Nephron (organoid): Measurements from ENCODE around the gene PPIF.

Source experiments
- H3K27ac Mint-ChIP-seq, 3 experiments: 2 replicates each; pipeline ENCODE4 v1.8.0; 2020; ENCODE audit warnings: mixed read lengths in 3 of 3, mild to moderate bottlenecking in 2 of 3, moderate library complexity in 1 of 3
- H3K27me3 Mint-ChIP-seq: 2 replicates; pipeline ENCODE4 v1.8.0; 2021; ENCODE audit warnings: low read depth, mild to moderate bottlenecking, moderate library complexity, mixed read lengths
- H3K36me3 Mint-ChIP-seq: 2 replicates; pipeline ENCODE4 v1.8.0; 2020; ENCODE audit warnings: low read depth, mixed read lengths
- H3K4me1 Mint-ChIP-seq: 2 replicates; pipeline ENCODE4 v1.8.0; 2020; ENCODE audit warnings: mixed read lengths
- H3K4me3 Mint-ChIP-seq, 3 experiments: 2 replicates each; pipeline ENCODE4 v1.8.0; 2020; ENCODE audit warnings: mild to moderate bottlenecking in 3 of 3, mixed read lengths in 3 of 3, moderate library complexity in 2 of 3
- H3K9me3 Mint-ChIP-seq: 2 replicates; pipeline ENCODE4 v1.8.0; 2020; ENCODE audit warnings: mixed read lengths
- CTCF ChIP-seq, 3 experiments: fragments of 200-600 bp; sonication (generic); IDR thresholded peaks; one replicate each; pipeline ENCODE4 v1.5.0; 2021; ENCODE audit warnings: antibody characterized with exemption in 3 of 3; ENCODE audit not compliant: unreplicated experiment in 3 of 3

The PPIF gene

GRCh38 chr10:79321494-79321882 lies 25.8 kb upstream of the PPIF start:
- Mint-ChIP-seq H3K4me3 (no peak overlapping the region), H3K9me3 (no peaks in the 10 kb centered on the region), H3K4me1 (peaks cover 24% of the 10 kb centered on the region), H3K27me3 (no peaks in the 10 kb centered on the region), H3K27ac (no peak overlapping the region), H3K36me3 (no peaks in the 10 kb centered on the region)
- TF ChIP-seq CTCF (IDR thresholded peaks at IDR 0.05; ENCODE audit: unreplicated experiment in 3 of 3) = no peak

DNA sequence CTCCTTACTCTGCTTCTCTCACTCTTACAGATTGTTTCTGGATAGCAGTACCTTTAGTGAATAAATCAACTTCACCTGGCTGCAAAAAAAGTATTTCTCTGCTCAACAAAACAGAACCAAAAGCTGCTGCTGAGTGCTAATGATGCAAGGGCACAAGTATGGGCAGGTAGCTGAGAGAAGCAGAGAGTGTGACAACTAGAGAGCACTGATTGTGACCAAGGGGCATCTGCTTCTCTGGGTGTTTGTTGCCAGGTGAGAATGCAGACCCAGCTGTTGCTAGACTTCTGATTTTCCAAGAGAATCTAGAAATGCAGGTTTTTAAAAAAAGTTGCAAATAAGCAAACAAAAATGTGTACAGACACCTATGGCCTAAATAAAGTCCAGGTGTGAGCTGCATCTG lies 25.3 kb upstream of the PPIF start:
- TF ChIP-seq CTCF (IDR thresholded peaks at IDR 0.05; ENCODE audit: unreplicated experiment in 3 of 3) = no peak
- no peaks in the 10 kb centered on the region for H3K27me3 Mint-ChIP-seq
- H3K27ac Mint-ChIP-seq = no peak overlapping the region
- no peak overlapping the region for H3K4me3 Mint-ChIP-seq
- H3K36me3 Mint-ChIP-seq = no peaks in the 10 kb centered on the region
- H3K4me1 Mint-ChIP-seq = peaks cover 24% of the 10 kb centered on the region
- no peaks in the 10 kb centered on the region for H3K9me3 Mint-ChIP-seq

DNA sequence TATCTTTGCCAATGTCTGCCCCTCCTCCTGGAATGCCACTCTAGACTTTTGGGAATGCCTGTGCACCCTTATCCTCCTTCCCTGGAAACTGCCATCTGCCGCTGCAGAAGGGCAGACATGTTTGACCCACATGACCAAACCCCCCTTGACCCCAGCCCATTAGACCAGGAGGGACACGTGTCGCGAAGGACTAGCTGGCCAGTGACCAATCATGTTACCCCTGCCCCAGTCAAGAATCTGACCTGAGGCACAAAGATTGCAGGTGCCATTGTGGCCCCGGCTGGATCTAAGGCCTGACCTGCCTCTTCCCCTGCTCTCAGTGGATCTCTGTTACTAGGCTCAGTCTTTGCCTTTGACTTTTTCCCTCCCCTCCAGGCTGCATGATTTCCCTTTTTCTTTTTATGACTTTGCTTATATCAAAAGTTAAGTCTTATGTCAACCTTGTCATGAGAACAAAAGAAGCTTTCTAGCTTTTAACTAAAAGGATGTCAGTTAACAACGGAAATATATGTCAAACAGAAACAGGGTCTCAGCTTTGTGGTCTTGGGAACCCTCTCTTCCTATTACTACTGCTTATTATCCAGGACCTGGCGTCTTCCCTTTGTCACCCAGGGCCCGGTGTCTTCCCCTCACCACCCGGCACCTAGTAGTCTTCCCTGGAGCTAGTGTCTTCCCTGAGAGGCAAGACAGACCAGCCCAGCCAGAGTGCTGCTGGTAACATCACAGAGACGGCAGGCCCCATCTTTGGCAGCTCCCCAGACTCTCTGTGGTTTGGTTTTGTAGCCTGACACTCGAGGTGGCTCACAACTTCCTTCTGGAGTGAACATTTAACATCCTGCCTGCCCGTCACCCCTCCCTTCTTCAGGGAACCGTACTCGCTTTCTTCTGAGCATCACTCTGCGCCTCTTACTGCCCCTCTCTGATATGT lies 24.4 kb upstream of the PPIF start:
- Mint-ChIP-seq H3K4me1 (peaks cover 18% of the 10 kb centered on the region), H3K4me3 (no peak overlapping the region), H3K27ac (peak overlapping the region in 1 of 3 experiments; percentile 25), H3K36me3 (no peaks in the 10 kb centered on the region), H3K9me3 (no peaks in the 10 kb centered on the region), H3K27me3 (no peaks in the 10 kb centered on the region)
- no peak for TF ChIP-seq CTCF (IDR thresholded peaks at IDR 0.05; ENCODE audit: unreplicated experiment in 3 of 3)

- no peaks in the 10 kb centered on the region for H3K27me3 Mint-ChIP-seq
- H3K4me3 Mint-ChIP-seq = no peak overlapping the region
- peak overlapping the region in 1 of 3 experiments; percentile 25 for H3K27ac Mint-ChIP-seq
- TF ChIP-seq CTCF (IDR thresholded peaks at IDR 0.05; ENCODE audit: unreplicated experiment in 3 of 3) = no peak
- no peaks in the 10 kb centered on the region for H3K9me3 Mint-ChIP-seq
- no peaks in the 10 kb centered on the region for H3K36me3 Mint-ChIP-seq
- H3K4me1 Mint-ChIP-seq = peaks cover 13% of the 10 kb centered on the region
Measured at GRCh38 chr10:79323602-79324001, 23.7 kb upstream of the PPIF start.

DNA sequence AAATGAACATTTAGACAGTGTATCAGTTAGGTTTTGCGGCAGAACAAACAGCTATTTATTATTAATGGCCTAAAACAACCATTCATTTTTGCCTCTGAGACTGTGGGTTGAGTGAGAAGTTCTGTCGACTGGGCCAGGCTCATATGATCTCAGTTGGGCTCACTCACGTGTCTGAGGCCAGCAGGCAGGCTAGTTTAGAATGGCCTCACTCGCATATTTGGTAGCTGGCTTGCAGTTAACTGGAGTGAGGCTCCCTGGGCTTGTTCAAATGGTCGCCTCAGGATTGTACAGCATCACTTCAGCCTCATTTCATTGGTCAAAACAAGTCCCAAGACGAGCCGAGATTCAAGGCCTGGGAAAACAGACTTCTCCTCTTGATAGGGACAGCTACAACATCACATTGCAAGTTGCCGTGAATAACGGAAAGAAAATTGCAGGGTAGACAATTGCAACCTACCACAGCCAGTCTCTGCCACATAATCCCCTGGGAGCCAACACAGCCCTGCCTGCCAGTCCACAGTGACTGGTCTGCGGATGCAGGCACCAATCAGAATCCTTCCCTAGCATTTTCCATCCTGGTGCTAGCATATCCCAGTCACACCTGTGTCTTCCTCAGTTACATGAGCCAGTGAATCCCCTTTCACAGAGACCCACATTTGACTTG lies 23.1 kb upstream of the PPIF start:
- Mint-ChIP-seq H3K9me3 (no peaks in the 10 kb centered on the region), H3K27me3 (no peaks in the 10 kb centered on the region)

More for the DNA sequence above, 23.1 kb upstream of the PPIF start:
- no peaks in the 10 kb centered on the region for H3K36me3 Mint-ChIP-seq
- no peak for TF ChIP-seq CTCF (IDR thresholded peaks at IDR 0.05; ENCODE audit: unreplicated experiment in 3 of 3)
- H3K4me1 Mint-ChIP-seq = peaks cover 8% of the 10 kb centered on the region
- H3K4me3 Mint-ChIP-seq = no peak overlapping the region
- no peak overlapping the region for H3K27ac Mint-ChIP-seq
